Trophoblast cell (in vitro differentiated cells and primary cell): ENCODE measurements around the gene ALOX15B.
A peak's percentile ranks its signal among the peaks of the same experiment; 100 is the strongest.
"Not testable (repeated sequence)": the region's sequence is repeated elsewhere in the genome, so short reads cannot be mapped to it uniquely, and the experiment has no call there.

Source experiments
- DNase-seq, 2 donors: peaks; one replicate each; pipeline ENCODE4 v3.0.0-alpha.2; 2016
- H2AFZ ChIP-seq: 2 replicates; pipeline ENCODE4 v1.6.1; 2013; ENCODE audit warnings: low read length, moderate library complexity, mild to moderate bottlenecking; ENCODE audit not compliant: insufficient read depth, poor library complexity
- H2AK5ac ChIP-seq: 2 replicates; pipeline ENCODE4 v1.6.1; 2013; ENCODE audit warnings: mild to moderate bottlenecking, low read length
- H2BK120ac ChIP-seq: 2 replicates; pipeline ENCODE4 v1.6.1; 2013; ENCODE audit warnings: low read length, mild to moderate bottlenecking, moderate library complexity; ENCODE audit not compliant: insufficient read depth, poor library complexity
- H2BK12ac ChIP-seq: 2 replicates; pipeline ENCODE4 v1.6.1; 2013; ENCODE audit warnings: mild to moderate bottlenecking, low read length, moderate library complexity
- H2BK5ac ChIP-seq: 2 replicates; pipeline ENCODE4 v1.6.1; 2013; ENCODE audit warnings: low read length, low read depth, moderate library complexity, mild to moderate bottlenecking; ENCODE audit not compliant: poor library complexity
- H3K14ac ChIP-seq: 2 replicates; pipeline ENCODE4 v1.6.1; 2013; ENCODE audit warnings: mild to moderate bottlenecking, low read length
- H3K18ac ChIP-seq: 2 replicates; pipeline ENCODE4 v1.6.1; 2013; ENCODE audit warnings: mild to moderate bottlenecking, low read length
- H3K23ac ChIP-seq: 2 replicates; pipeline ENCODE4 v1.6.1; 2013; ENCODE audit warnings: low read length
- H3K27ac ChIP-seq: 2 replicates; pipeline ENCODE4 v1.5.1; 2013; ENCODE audit warnings: low read depth, mild to moderate bottlenecking, inconsistent platforms, low read length, moderate library complexity
- H3K27me3 ChIP-seq: 2 replicates; pipeline ENCODE4 v1.6.1; 2013; ENCODE audit warnings: inconsistent platforms, mild to moderate bottlenecking, low read length, moderate library complexity; ENCODE audit not compliant: insufficient read depth
- H3K36me3 ChIP-seq, 2 experiments: 1 replicate in 1 of 2; 2 replicates in 1 of 2; pipeline ENCODE4 v1.6.1; 2013; ENCODE audit warnings: low read length in 2 of 2, mild to moderate bottlenecking in 2 of 2, moderate library complexity in 1 of 2; ENCODE audit not compliant: insufficient read depth in 2 of 2, control insufficient read depth in 1 of 2
- H3K4ac ChIP-seq: 2 replicates; pipeline ENCODE4 v1.6.1; 2013; ENCODE audit warnings: low read depth, mild to moderate bottlenecking, low read length, moderate library complexity
- H3K4me1 ChIP-seq, 2 experiments: 1 replicate in 1 of 2; 2 replicates in 1 of 2; pipeline ENCODE4 v1.6.1; 2013; ENCODE audit warnings: low read length in 2 of 2, mild to moderate bottlenecking in 2 of 2, moderate library complexity in 1 of 2; ENCODE audit not compliant: insufficient read depth in 2 of 2, control insufficient read depth in 1 of 2
- H3K4me2 ChIP-seq: 2 replicates; pipeline ENCODE4 v1.6.1; 2013; ENCODE audit warnings: inconsistent platforms, mild to moderate bottlenecking, low read length, moderate library complexity
- H3K4me3 ChIP-seq: 2 replicates; pipeline ENCODE4 v1.5.1; 2013; ENCODE audit warnings: mild to moderate bottlenecking, low read depth, low read length, inconsistent platforms
- H3K79me1 ChIP-seq: one replicate; pipeline ENCODE4 v1.6.1; 2013; ENCODE audit warnings: low read length
- H3K79me2 ChIP-seq: 2 replicates; pipeline ENCODE4 v1.6.1; 2013; ENCODE audit warnings: low read length, mild to moderate bottlenecking; ENCODE audit not compliant: control insufficient read depth, insufficient read depth, poor library complexity
- H3K9ac ChIP-seq: 2 replicates; pipeline ENCODE4 v1.6.1; 2013; ENCODE audit warnings: mild to moderate bottlenecking, low read length
- H3K9me3 ChIP-seq: 2 replicates; pipeline ENCODE4 v1.6.1; 2013; ENCODE audit warnings: low read depth, mild to moderate bottlenecking, control low read depth, inconsistent platforms, low read length; ENCODE audit not compliant: insufficient read depth
- H4K12ac ChIP-seq: 2 replicates; pipeline ENCODE4 v1.6.1; 2013; ENCODE audit warnings: low read depth, mild to moderate bottlenecking, low read length, moderate library complexity
- H4K8ac ChIP-seq: 2 replicates; pipeline ENCODE4 v1.6.1; 2013; ENCODE audit warnings: low read depth, mild to moderate bottlenecking, low read length, moderate library complexity
- H4K91ac ChIP-seq: one replicate; pipeline ENCODE4 v1.6.1; 2013; ENCODE audit warnings: low read depth, mild to moderate bottlenecking, low read length, moderate library complexity
- WGBS: extraction: QIAGEN DNeasy Blood & Tissue Kit; methylation state at CpG from one replicate; pipeline ENCODE4 v1.1.7; 2013; ENCODE audit warnings: missing lambda C conversion rate; ENCODE audit not compliant: insufficient read length, insufficient coverage; ENCODE audit errors: extremely low coverage; 5-methylcytosine and 5-hydroxymethylcytosine counted together

The ALOX15B gene

DNA sequence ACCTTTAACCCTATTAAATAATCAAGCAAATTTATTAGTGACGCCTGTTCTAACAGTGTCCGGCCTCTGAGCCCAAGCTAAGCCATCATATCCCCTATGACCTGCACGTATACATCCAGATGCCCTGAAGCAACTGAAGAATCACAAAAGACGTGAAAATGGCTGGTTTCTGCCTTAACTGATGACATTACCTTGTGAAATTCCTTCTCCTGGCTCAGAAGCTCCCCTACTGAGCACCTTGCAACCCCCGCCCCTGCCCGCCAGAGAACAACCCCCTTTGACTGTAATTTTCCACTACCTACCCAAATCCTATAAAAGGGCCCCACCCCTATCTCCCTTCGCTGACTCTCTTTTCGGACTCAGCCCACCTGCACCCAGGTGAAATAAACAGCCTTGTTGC is 23.0 kb downstream of the ALOX15B start:
- H3K27me3 ChIP-seq, result peaks cover 23% of the 10 kb centered on the region
- not testable (repeated sequence) for H3K23ac ChIP-seq, H2BK12ac ChIP-seq, H3K4me1 ChIP-seq, H3K4ac ChIP-seq, H3K79me1 ChIP-seq, H2AFZ ChIP-seq, H3K14ac ChIP-seq, H4K8ac ChIP-seq, H3K9me3 ChIP-seq, H3K9ac ChIP-seq, H4K91ac ChIP-seq, H3K27ac ChIP-seq, H3K4me3 ChIP-seq, H3K36me3 ChIP-seq, H2AK5ac ChIP-seq, H2BK120ac ChIP-seq, H3K4me2 ChIP-seq, H3K18ac ChIP-seq, H2BK5ac ChIP-seq, H4K12ac ChIP-seq, DNase-seq, H3K79me2 ChIP-seq
- WGBS, result no CpG with 5 or more reads among the region's 8 CpGs

DNA sequence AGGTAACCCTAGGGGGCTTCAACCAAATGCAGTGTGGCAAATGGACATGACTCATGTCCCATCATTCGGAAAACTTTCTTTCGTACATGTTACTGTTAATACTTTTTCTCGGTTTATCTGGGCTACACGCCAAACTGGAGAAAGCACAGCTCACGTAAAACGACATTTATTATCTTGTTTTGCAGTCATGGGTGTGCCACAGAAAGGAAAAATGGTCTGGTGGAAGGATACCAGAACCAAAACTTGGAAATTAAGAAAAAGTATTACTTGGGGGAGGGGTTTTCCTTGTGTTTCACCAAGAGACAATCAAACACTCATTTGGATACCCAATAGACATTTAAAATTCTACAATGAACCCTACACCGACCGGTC is 23.6 kb downstream of the ALOX15B start:
- H2BK5ac ChIP-seq, result no peak overlapping the region
- no peaks in the 10 kb centered on the region for H3K79me2 ChIP-seq
- no peak overlapping the region for H4K91ac ChIP-seq
- no peaks in the 10 kb centered on the region for H3K79me1 ChIP-seq
- no peak overlapping the region for H3K14ac ChIP-seq
- H4K8ac ChIP-seq, result no peak overlapping the region
- no peak overlapping the region for H3K9ac ChIP-seq
- no peak overlapping the region for H2BK120ac ChIP-seq
- H3K23ac ChIP-seq, result no peak overlapping the region
- H3K4me3 ChIP-seq, result no peak overlapping the region
- no peak overlapping the region for H3K27ac ChIP-seq
- H2AK5ac ChIP-seq, result no peak overlapping the region
- DNase-seq, result no peak
- no peak overlapping the region for H4K12ac ChIP-seq
- H3K18ac ChIP-seq, result no peak overlapping the region
- no peak overlapping the region for H2BK12ac ChIP-seq
- no peak overlapping the region for H3K4me2 ChIP-seq
- no peaks in the 10 kb centered on the region for H3K4me1 ChIP-seq
- peaks cover 1% of the 10 kb centered on the region for H3K9me3 ChIP-seq
- no peak overlapping the region for H3K4ac ChIP-seq
- H3K36me3 ChIP-seq, result no peaks in the 10 kb centered on the region
- no CpG with 5 or more reads among the region's 8 CpGs for WGBS
- no peak overlapping the region for H2AFZ ChIP-seq
- peaks cover 25% of the 10 kb centered on the region for H3K27me3 ChIP-seq

DNA sequence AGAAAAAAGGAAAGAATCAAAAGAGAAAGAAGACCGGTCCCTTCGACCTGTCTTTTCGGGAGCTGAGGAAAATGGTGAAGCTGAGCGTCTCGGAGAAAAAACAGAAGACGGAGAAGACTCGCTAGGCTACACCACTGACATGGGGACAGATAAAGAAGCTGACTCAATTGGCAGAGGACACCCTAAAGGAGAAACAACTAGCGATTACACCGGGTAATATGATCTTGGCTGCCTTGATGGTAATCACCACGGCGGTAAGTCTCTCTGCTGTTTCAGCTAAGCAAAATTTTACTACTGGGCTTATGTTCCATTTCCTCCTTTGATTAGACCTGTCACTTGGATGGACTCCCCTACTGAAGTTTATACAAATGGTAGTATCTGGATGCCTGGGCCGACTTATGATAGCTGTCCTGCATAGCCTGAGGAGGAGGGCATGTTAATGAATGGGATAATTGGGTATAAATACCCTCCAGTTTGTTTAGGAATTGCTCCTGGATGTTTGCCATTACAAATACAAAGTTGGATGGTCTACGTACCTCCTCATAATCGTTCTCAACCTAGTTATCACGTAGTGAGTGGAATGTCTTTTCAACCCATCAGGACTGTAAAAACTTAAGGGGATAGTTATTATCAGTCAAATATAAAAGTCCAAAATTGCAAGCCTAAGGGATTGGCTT is 24.1 kb downstream of the ALOX15B start:
- no CpG with 5 or more reads among the region's 15 CpGs for WGBS
- Histone ChIP-seq H2BK120ac (no peak overlapping the region), H3K36me3 (no peaks in the 10 kb centered on the region), H4K8ac (no peak overlapping the region), H2BK12ac (no peak overlapping the region), H3K79me2 (no peaks in the 10 kb centered on the region), H3K18ac (no peak overlapping the region), H2AK5ac (no peak overlapping the region), H3K23ac (no peak overlapping the region), H3K4me3 (no peak overlapping the region), H3K9ac (no peak overlapping the region), H3K14ac (no peak overlapping the region), H2BK5ac (no peak overlapping the region), H2AFZ (no peak overlapping the region), H3K9me3 (peaks cover 1% of the 10 kb centered on the region), H3K4me1 (no peaks in the 10 kb centered on the region), H3K79me1 (no peaks in the 10 kb centered on the region), H3K4me2 (peak overlapping the region; percentile 13), H3K27ac (no peak overlapping the region), H4K91ac (no peak overlapping the region), H4K12ac (no peak overlapping the region), H3K27me3 (peaks cover 25% of the 10 kb centered on the region), H3K4ac (no peak overlapping the region)
- no peak for DNase-seq

DNA sequence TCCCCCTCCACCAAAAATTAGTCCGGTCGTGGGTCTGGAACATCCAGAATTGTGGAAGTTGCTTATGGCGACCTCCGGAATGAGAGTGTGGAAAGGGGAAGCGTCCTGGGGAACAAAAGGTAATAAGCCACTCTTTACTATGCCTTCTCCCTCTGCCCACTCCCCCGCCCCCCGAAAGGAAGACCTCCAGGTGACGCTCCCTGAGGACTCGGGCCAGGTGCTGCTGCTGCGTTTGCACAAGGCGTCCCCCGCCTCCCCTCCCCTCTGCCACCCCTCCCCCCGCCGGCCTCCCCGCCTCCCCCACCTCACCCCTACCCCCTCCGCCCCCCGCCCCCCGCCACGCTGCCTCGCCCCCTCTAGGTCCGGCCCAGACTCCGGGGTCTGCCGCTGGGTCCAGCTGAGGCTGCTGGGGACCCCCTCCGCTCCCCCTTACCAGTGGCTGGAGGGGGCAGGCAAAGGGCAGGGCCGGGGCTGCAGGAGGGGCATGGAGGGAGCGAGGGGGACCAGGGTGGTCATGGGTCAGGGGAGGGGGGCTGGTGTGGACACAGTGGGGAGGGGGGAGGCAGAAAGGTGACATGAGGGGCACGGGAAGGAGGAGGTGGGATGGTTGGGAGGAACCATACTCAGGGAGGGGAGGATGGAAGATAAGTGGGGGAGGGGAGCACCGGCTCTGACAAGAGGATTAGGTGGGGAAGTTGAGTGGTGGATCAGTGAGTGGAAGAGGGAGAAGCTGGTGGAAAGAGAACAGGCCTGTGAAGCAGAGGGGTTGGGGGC is 25.1 kb downstream of the ALOX15B start:
- Histone ChIP-seq H3K27ac (no peak overlapping the region), H3K9ac (no peak overlapping the region), H3K4ac (no peak overlapping the region), H3K36me3 (no peaks in the 10 kb centered on the region), H4K8ac (no peak overlapping the region), H3K79me1 (no peaks in the 10 kb centered on the region), H2BK120ac (no peak overlapping the region), H3K27me3 (peaks cover 25% of the 10 kb centered on the region), H2AK5ac (no peak overlapping the region), H2BK5ac (no peak overlapping the region), H3K23ac (no peak overlapping the region), H3K14ac (no peak overlapping the region), H4K91ac (no peak overlapping the region), H3K4me2 (no peak overlapping the region), H3K18ac (no peak overlapping the region), H2BK12ac (no peak overlapping the region), H3K9me3 (peaks cover 1% of the 10 kb centered on the region), H4K12ac (no peak overlapping the region), H3K4me3 (no peak overlapping the region), H3K79me2 (no peaks in the 10 kb centered on the region), H2AFZ (no peak overlapping the region), H3K4me1 (no peaks in the 10 kb centered on the region)
- no CpG with 5 or more reads among the region's 28 CpGs for WGBS
- no peak for DNase-seq
